AG04449 (cell line): ENCODE measurements around the gene QRSL1.

Experiments used
- CTCF ChIA-PET: fragments of 350-600 bp; formaldehyde crosslinking; extraction: SDS; loops from one replicate; lab custom pipeline; 2021; ENCODE audit warnings: antibody characterized with exemption; lab: Yijun Ruan, JAX
- POLR2A ChIA-PET: fragments of 400-600, 350-600 bp; formaldehyde crosslinking; extraction: SDS; loops from one replicate; lab custom pipeline; 2020; ENCODE audit warnings: antibody characterized with exemption, inconsistent platforms; lab: Yijun Ruan, JAX
- DNase-seq: peaks from one replicate; pipeline ENCODE4 v3.0.0-alpha.2; 2010; ENCODE audit warnings: low read depth, low spot score
- H3K4me3 ChIP-seq: 2 replicates; pipeline ENCODE4 v1.5.1; 2011; ENCODE audit warnings: low read depth, mild to moderate bottlenecking, control low read depth, low read length
- TF ChIP-seq, protein P1 (sequence below): IDR thresholded peaks from one replicate; pipeline ENCODE4 v1.5.1; 2011; ENCODE audit warnings: mild to moderate bottlenecking, moderate library complexity, low read length, control low read depth, inconsistent platforms; ENCODE audit not compliant: insufficient read depth; ENCODE audit errors: missing control alignments

The QRSL1 gene

DNA sequence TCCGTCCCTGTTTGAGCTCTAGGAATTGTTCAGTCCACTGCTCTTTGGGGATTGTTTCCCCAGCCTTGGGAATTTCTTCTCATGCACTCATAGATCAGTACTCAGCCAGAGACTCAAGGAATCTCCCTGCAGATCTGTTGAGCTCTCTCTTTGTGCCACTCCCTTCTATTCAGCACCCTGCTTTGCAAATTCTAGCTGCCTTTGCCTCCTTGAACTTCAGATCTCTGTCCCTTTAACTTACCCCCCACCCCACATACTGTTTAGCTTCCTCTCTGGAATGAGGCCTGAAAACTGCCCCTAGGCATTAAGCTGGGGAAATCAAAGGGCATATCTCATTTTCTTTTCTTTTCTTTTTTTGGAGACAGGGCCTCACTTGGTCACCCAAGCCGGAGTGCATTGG, 30.5 kb downstream of the QRSL1 start:
- no peak overlapping the region for H3K4me3 ChIP-seq
- no peak for DNase-seq
- CTCF ChIA-PET, result interaction anchor here (1.0 kb wide), 1 partner anchor 320 kb away, joined by 4 read pairs; no protein-coding TSS in a partner anchor
- TF ChIP-seq, protein P1, sequence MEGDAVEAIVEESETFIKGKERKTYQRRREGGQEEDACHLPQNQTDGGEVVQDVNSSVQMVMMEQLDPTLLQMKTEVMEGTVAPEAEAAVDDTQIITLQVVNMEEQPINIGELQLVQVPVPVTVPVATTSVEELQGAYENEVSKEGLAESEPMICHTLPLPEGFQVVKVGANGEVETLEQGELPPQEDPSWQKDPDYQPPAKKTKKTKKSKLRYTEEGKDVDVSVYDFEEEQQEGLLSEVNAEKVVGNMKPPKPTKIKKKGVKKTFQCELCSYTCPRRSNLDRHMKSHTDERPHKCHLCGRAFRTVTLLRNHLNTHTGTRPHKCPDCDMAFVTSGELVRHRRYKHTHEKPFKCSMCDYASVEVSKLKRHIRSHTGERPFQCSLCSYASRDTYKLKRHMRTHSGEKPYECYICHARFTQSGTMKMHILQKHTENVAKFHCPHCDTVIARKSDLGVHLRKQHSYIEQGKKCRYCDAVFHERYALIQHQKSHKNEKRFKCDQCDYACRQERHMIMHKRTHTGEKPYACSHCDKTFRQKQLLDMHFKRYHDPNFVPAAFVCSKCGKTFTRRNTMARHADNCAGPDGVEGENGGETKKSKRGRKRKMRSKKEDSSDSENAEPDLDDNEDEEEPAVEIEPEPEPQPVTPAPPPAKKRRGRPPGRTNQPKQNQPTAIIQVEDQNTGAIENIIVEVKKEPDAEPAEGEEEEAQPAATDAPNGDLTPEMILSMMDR, result no peak
- POLR2A ChIA-PET, result no interaction called here

GRCh38 chr6:106662458-106662857, 33.1 kb downstream of the QRSL1 start:
- POLR2A ChIA-PET, result no interaction called here
- CTCF ChIA-PET, result no interaction called here

GRCh38 chr6:106666282-106667021, 37.1 kb downstream of the QRSL1 start:
- CTCF ChIA-PET, result no interaction called here
- no peak overlapping the region for H3K4me3 ChIP-seq
- POLR2A ChIA-PET, result no interaction called here

More at GRCh38 chr6:106662458-106662857, 33.1 kb downstream of the QRSL1 start:
- DNase-seq, result no peak
- no peak overlapping the region for H3K4me3 ChIP-seq
- TF ChIP-seq, protein P1, result no peak

DNA sequence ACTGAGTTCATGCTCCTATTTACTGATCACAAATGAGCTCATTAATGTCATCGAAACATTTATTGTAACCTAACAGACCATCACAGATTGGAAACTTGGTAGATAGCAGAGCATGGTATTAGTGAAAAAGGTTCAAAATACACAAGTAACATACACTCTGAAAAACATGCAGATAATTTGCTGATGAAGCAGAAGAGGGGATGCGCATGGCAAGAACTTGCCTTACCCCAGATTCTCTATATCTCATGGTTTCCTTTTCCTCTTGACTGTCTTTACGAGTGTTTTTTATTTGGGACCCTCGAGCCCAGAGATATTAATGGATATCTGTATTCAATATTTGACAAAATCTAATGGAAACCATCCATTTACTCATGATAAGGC, 37.6 kb downstream of the QRSL1 start:
- no peak for DNase-seq
- TF ChIP-seq, protein P1, result no peak
- POLR2A ChIA-PET, result no interaction called here
- no peak overlapping the region for H3K4me3 ChIP-seq
- CTCF ChIA-PET, result no interaction called here

More at GRCh38 chr6:106666282-106667021, 37.1 kb downstream of the QRSL1 start:
- TF ChIP-seq, protein P1, result no peak
- no peak for DNase-seq

DNA sequence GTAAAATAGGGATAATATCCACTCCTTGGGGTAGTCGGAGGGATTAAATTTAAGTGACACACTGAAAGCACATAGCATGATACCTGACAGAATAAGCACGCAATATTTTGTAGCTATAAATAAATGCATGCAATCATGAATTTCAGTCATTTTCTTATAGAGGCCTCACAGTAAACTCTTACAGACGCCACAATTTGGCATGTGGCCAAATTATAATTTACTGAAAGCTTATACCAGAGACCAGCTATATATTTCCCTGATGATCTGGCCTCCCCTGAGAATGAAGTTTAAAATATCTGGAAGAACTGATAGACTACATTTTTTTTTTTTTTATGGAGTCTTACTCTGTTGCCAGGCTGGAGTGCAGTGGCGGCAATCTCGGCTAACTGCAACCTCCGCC, 40.9 kb downstream of the QRSL1 start:
- no peak for DNase-seq
- no peak overlapping the region for H3K4me3 ChIP-seq
- TF ChIP-seq, protein P1, result no peak
- POLR2A ChIA-PET, result no interaction called here
- CTCF ChIA-PET, result interaction anchor here (2.1 kb wide), 1 partner anchor 309 kb away, joined by 8 read pairs; no protein-coding TSS in a partner anchor

- H3K4me3 ChIP-seq, result no peak overlapping the region
- TF ChIP-seq, protein P1, result no peak
- ChIA-PET CTCF (no interaction called here), POLR2A (no interaction called here)
- DNase-seq, result no peak
Observed at GRCh38 chr6:106671651-106672050, 42.3 kb downstream of the QRSL1 start.
